Smooth muscle cell (in vitro differentiated cells): ENCODE results near the gene VAV2. TPM values are rescaled to one million over a fixed set of nuclear protein-coding genes. Genes with fewer than 3 reads are reported as not detected.

ENCODE experiments used
- DNase-seq: peaks from one replicate; lab custom pipeline; 2025; ENCODE audit not compliant: unreplicated experiment; lab: John Stamatoyannopoulos, UW
- H2AFZ ChIP-seq: fragments of 200-600 bp; sonication (generic); 2 replicates; pipeline ENCODE4 v1.6.0; 2016; ENCODE audit warnings: antibody characterized with exemption, low read depth, mild to moderate bottlenecking
- H3F3A ChIP-seq: fragments of 200-600 bp; sonication (generic); 2 replicates; pipeline ENCODE4 v1.6.0; 2017; ENCODE audit warnings: antibody characterized with exemption, low read depth
- H3K27ac ChIP-seq: fragments of 200-600 bp; sonication (generic); 2 replicates; pipeline ENCODE4 v1.5.1; 2016; ENCODE audit warnings: low read depth, mild to moderate bottlenecking
- H3K27me3 ChIP-seq: fragments of 200-600 bp; sonication (generic); 2 replicates; pipeline ENCODE4 v1.6.1; 2016; ENCODE audit warnings: low read depth, mild to moderate bottlenecking
- H3K36me3 ChIP-seq: fragments of 200-600 bp; sonication (generic); 2 replicates; pipeline ENCODE4 v1.5.1; 2016; ENCODE audit warnings: low read depth
- H3K4me1 ChIP-seq: fragments of 200-600 bp; sonication (generic); 2 replicates; pipeline ENCODE4 v1.5.1; 2016; ENCODE audit warnings: low read depth
- H3K4me2 ChIP-seq: fragments of 200-600 bp; sonication (generic); 2 replicates; pipeline ENCODE4 v1.6.0; 2016; ENCODE audit warnings: mild to moderate bottlenecking
- H3K4me3 ChIP-seq: fragments of 200-600 bp; sonication (generic); 2 replicates; pipeline ENCODE4 v1.5.1; 2016; ENCODE audit warnings: mild to moderate bottlenecking
- H3K79me2 ChIP-seq: fragments of 200-600 bp; sonication (generic); 2 replicates; pipeline ENCODE4 v1.6.0; 2016; ENCODE audit warnings: low read depth, mild to moderate bottlenecking
- H3K9ac ChIP-seq: fragments of 200-600 bp; sonication (generic); 2 replicates; pipeline ENCODE4 v1.6.0; 2016; ENCODE audit warnings: low read depth
- H3K9me3 ChIP-seq: fragments of 200-600 bp; sonication (generic); replicated peaks from 2 replicates; pipeline ENCODE4 v1.5.1; 2016; ENCODE audit warnings: low read depth
- H4K20me1 ChIP-seq: fragments of 200-600 bp; sonication (generic); 2 replicates; pipeline ENCODE4 v1.6.0; 2016; ENCODE audit warnings: low read depth
- WGBS: methylation state at CpG from one replicate; pipeline ENCODE4 v1.1.7; 2016; ENCODE audit warnings: low lambda C conversion rate; 5-methylcytosine and 5-hydroxymethylcytosine counted together
- polyA plus RNA-seq: library from polyadenylated mRNA; unstranded; fragments of >200 nt; fragmentation: Nextera tagmentation; extraction: Ambion mirVana; gene quantifications from 2 replicates; pipeline ENCODE4 v1.2.1, GENCODE V29; 2016
- total RNA-seq: library from RNA; depleted of rRNA; stranded (reverse); fragments of >200 nt; gene quantifications from 2 replicates; pipeline ENCODE4 v1.2.3, GENCODE V29; 2014
- TF ChIP-seq, protein P1 (sequence below): fragments of 200-600 bp; sonication (generic); IDR thresholded peaks from 2 replicates; pipeline ENCODE4 v1.5.1; 2017; ENCODE audit warnings: borderline replicate concordance, mild to moderate bottlenecking, antibody characterized with exemption; ENCODE audit not compliant: insufficient read depth, poor library complexity, severe bottlenecking

VAV2 gene
- total and polyA plus RNA-seq, 2 experiments from 2014 or later: 26.2 to 35.3 TPM

DNA sequence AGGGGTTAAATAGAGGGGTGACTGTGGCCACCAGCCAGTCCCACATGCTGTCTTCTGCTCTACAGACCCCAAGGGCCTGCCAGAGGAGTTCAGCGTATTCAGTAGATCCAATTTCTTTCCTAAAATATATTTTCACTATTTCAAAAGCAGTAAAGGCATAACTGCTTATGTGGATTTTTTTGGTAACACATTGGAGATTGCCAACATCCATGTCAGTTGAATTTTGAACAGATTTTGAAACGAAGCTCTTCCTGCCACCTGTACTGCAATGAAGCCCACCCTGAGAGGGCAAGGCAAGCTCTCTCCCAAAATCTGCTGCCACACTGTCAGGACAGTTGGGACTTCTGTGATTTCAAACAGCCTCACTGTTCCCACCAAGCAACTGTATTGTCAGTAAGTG lies 216.8 kb downstream of the VAV2 start:
- Histone ChIP-seq H3K9me3 (no peaks in the 10 kb centered on the region), H3K27me3 (no peaks in the 10 kb centered on the region), H3K79me2 (no peaks in the 10 kb centered on the region), H3F3A (no peaks in the 10 kb centered on the region), H3K4me1 (no peaks in the 10 kb centered on the region), H3K4me3 (no peak overlapping the region), H4K20me1 (no peaks in the 10 kb centered on the region), H3K36me3 (no peaks in the 10 kb centered on the region), H3K27ac (no peak overlapping the region), H3K9ac (no peak overlapping the region), H2AFZ (no peak overlapping the region), H3K4me2 (no peak overlapping the region)
- 98% methylated on average over 2 of the region's 2 CpGs for WGBS
- TF ChIP-seq, protein P1, sequence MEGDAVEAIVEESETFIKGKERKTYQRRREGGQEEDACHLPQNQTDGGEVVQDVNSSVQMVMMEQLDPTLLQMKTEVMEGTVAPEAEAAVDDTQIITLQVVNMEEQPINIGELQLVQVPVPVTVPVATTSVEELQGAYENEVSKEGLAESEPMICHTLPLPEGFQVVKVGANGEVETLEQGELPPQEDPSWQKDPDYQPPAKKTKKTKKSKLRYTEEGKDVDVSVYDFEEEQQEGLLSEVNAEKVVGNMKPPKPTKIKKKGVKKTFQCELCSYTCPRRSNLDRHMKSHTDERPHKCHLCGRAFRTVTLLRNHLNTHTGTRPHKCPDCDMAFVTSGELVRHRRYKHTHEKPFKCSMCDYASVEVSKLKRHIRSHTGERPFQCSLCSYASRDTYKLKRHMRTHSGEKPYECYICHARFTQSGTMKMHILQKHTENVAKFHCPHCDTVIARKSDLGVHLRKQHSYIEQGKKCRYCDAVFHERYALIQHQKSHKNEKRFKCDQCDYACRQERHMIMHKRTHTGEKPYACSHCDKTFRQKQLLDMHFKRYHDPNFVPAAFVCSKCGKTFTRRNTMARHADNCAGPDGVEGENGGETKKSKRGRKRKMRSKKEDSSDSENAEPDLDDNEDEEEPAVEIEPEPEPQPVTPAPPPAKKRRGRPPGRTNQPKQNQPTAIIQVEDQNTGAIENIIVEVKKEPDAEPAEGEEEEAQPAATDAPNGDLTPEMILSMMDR: no peak
- DNase-seq: no peak

DNA sequence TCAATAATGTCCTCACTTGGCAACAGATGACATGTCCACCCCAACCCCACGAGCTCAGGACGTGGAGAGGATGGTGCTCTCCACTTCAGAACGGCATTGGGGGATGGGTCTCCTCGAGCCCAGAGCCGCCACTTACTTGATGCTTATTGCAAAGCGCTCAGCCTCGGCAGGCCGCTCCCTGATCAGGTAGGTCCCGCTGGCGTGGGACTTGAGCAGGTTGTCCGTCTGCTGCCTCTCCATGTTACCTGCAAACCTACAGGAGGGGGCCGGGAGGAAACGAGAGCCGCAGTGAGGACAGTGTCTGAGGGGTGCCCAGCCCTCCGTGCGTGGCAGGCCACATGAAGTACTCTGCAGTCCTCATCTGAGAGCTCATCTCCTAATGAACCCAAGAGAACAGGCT lies 217.3 kb downstream of the VAV2 start:
- H3K9ac ChIP-seq: no peak overlapping the region
- no peak for DNase-seq
- no peaks in the 10 kb centered on the region for H3F3A ChIP-seq
- TF ChIP-seq, protein P1: no peak
- H4K20me1 ChIP-seq: no peaks in the 10 kb centered on the region
- no peaks in the 10 kb centered on the region for H3K36me3 ChIP-seq
- H2AFZ ChIP-seq: no peak overlapping the region
- no peaks in the 10 kb centered on the region for H3K79me2 ChIP-seq
- no peak overlapping the region for H3K4me2 ChIP-seq
- no peak overlapping the region for H3K4me3 ChIP-seq
- H3K4me1 ChIP-seq: no peaks in the 10 kb centered on the region
- WGBS: over 99% methylated on average over 16 of the region's 16 CpGs
- H3K9me3 ChIP-seq: no peaks in the 10 kb centered on the region
- H3K27ac ChIP-seq: peak overlapping the region; percentile 81
- H3K27me3 ChIP-seq: no peaks in the 10 kb centered on the region

DNA sequence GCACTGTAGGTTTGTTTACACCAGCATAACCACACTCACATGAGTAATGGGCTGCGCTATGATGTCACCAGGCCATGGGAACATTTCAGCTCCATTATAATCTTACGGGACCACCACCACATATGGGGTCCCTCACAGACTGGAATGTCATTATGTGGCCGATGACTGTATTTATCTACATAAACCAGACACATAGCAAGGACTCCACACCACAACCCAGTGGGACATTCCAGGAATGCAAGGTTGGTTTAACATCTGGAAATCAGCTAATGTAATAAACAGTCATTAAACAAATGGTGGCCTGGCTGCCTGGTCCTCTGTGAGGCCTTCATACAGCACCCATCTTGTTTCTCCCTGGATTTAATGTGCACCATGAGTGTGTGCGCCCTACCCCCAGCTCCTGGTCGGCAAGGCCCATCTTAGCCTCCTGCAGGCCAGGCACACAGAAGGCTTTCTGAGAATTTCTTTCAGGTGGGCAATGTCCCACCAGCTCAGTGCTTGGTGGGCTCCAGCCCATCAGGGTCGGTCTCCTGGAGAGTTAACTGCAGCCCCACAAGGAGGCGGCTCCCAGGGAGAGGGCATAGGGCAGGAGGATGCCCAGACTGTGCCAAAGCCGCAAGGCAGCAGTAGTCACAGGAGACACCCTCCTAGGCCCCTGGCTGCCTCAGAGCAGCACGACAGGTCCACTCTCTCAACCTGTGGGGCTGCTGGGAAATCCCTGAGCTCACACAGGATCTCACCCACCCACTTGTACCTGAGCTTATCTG lies 218.1 kb downstream of the VAV2 start:
- Histone ChIP-seq H2AFZ (no peak overlapping the region), H3K4me2 (peak overlapping the region; percentile 15), H3K27ac (peak overlapping the region; percentile 81), H3K9ac (peak overlapping the region; percentile 41), H3K27me3 (no peaks in the 10 kb centered on the region), H3K79me2 (no peaks in the 10 kb centered on the region), H3K4me3 (no peak overlapping the region), H3K36me3 (no peaks in the 10 kb centered on the region), H3K4me1 (no peaks in the 10 kb centered on the region), H3F3A (no peaks in the 10 kb centered on the region), H4K20me1 (no peaks in the 10 kb centered on the region), H3K9me3 (no peaks in the 10 kb centered on the region)
- TF ChIP-seq, protein P1: no peak
- no peak for DNase-seq
- WGBS: 81% methylated on average over 9 of the region's 9 CpGs

DNA sequence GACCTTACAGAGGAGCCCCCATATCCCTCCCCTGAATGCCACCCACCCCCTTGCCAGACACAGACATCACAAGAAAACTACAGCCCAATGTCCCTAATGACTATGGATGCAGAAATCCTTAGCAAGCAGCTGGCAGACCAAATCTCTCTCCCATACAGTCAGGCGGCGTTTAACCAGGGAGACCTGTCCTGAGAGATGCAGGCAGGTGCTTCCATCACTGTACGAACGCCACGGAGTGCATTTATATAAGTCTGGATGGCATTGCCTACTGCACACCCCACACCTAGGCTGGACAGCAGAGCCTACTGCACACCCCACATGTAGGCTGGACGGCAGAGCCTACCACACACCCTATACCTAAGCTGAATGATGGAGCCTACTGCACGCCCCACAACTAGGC lies 219.5 kb downstream of the VAV2 start:
- H3K4me1 ChIP-seq: no peaks in the 10 kb centered on the region
- no peaks in the 10 kb centered on the region for H4K20me1 ChIP-seq
- no peaks in the 10 kb centered on the region for H3K79me2 ChIP-seq
- H3K4me3 ChIP-seq: no peak overlapping the region
- WGBS: 97% methylated on average over 6 of the region's 7 CpGs
- H3F3A ChIP-seq: no peaks in the 10 kb centered on the region
- no peak for DNase-seq
- TF ChIP-seq, protein P1: no peak
- H2AFZ ChIP-seq: no peak overlapping the region
- peaks cover 12% of the 10 kb centered on the region for H3K36me3 ChIP-seq
- no peak overlapping the region for H3K9ac ChIP-seq
- H3K27me3 ChIP-seq: no peaks in the 10 kb centered on the region
- no peak overlapping the region for H3K4me2 ChIP-seq
- H3K9me3 ChIP-seq: no peaks in the 10 kb centered on the region
- H3K27ac ChIP-seq: no peak overlapping the region
